Left ventricle myocardium inferior (tissue), 1 donor: ENCODE data around the gene XYLT1. TPM values are rescaled to one million over a fixed set of nuclear protein-coding genes. Genes with fewer than 3 reads are reported as not detected.

Experiments used
- DNase-seq: peaks from one replicate; pipeline ENCODE4 v3.0.0-alpha.2; 2020
- H3K27ac ChIP-seq: fragments of 200-600 bp; replicated peaks from 2 replicates; pipeline ENCODE4 v1.8.0; 2021
- H3K27me3 ChIP-seq: fragments of 200-600 bp; 2 replicates; pipeline ENCODE4 v1.8.0; 2021; ENCODE audit warnings: low read depth
- H3K36me3 ChIP-seq: fragments of 200-600 bp; 2 replicates; pipeline ENCODE4 v1.8.0; 2021
- H3K4me1 ChIP-seq: fragments of 200-600 bp; 2 replicates; pipeline ENCODE4 v1.8.0; 2021
- H3K4me3 ChIP-seq: fragments of 200-600 bp; 2 replicates; pipeline ENCODE4 v1.8.0; 2021; ENCODE audit warnings: mild to moderate bottlenecking, moderate library complexity
- H3K9me3 ChIP-seq: fragments of 200-600 bp; replicated peaks from 2 replicates; pipeline ENCODE4 v1.8.0; 2021
- intact Hi-C: fragments of 100-400 bp; cut with micrococcal nuclease; formaldehyde crosslinking; loops from one replicate; pipeline ENCODE4 v1.11.0; 2022
- total RNA-seq: library from RNA; stranded (reverse); fragmentation: NEBNext Ultra II Directional; extraction: Animal tissue kit (Norgen Biotek cat#: 25700); gene quantifications from one replicate; pipeline ENCODE4 v1.2.1, GENCODE V29; 2021
- TF ChIP-seq, protein P1 (sequence below): fragments of 200-600 bp; IDR thresholded peaks from 2 replicates; pipeline ENCODE4 v1.8.0; 2021; ENCODE audit warnings: antibody characterized with exemption, mild to moderate bottlenecking, borderline replicate concordance
- donor health status: DM: no; HTN: yes; CAD: no; lungs with severe emphysema.

Gene XYLT1
- total RNA-seq, 1 donor from 2014 or later, result 1.4 TPM

- DNase-seq, result no peak
- Histone ChIP-seq H3K4me1 (peaks cover 9% of the 10 kb centered on the region), H3K36me3 (no peaks in the 10 kb centered on the region), H3K4me3 (no peak overlapping the region), H3K27me3 (no peaks in the 10 kb centered on the region), H3K9me3 (no peaks in the 10 kb centered on the region), H3K27ac (no peak overlapping the region)
- intact Hi-C loops, result no loop called here
- TF ChIP-seq, protein P1, sequence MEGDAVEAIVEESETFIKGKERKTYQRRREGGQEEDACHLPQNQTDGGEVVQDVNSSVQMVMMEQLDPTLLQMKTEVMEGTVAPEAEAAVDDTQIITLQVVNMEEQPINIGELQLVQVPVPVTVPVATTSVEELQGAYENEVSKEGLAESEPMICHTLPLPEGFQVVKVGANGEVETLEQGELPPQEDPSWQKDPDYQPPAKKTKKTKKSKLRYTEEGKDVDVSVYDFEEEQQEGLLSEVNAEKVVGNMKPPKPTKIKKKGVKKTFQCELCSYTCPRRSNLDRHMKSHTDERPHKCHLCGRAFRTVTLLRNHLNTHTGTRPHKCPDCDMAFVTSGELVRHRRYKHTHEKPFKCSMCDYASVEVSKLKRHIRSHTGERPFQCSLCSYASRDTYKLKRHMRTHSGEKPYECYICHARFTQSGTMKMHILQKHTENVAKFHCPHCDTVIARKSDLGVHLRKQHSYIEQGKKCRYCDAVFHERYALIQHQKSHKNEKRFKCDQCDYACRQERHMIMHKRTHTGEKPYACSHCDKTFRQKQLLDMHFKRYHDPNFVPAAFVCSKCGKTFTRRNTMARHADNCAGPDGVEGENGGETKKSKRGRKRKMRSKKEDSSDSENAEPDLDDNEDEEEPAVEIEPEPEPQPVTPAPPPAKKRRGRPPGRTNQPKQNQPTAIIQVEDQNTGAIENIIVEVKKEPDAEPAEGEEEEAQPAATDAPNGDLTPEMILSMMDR, result no peak
Measured at GRCh38 chr16:17386229-17386628, 84.5 kb downstream of the XYLT1 start.

- H3K4me1 ChIP-seq, result peaks cover 9% of the 10 kb centered on the region
- TF ChIP-seq, protein P1, result no peak
- H3K9me3 ChIP-seq, result no peaks in the 10 kb centered on the region
- no peak overlapping the region for H3K27ac ChIP-seq
- no peak overlapping the region for H3K4me3 ChIP-seq
- intact Hi-C loops, result no loop called here
- no peaks in the 10 kb centered on the region for H3K27me3 ChIP-seq
- H3K36me3 ChIP-seq, result no peaks in the 10 kb centered on the region
- no peak for DNase-seq
Measured at GRCh38 chr16:17384471-17384870, 86.3 kb downstream of the XYLT1 start.

- Histone ChIP-seq H3K9me3 (no peaks in the 10 kb centered on the region), H3K27me3 (no peaks in the 10 kb centered on the region), H3K4me3 (no peak overlapping the region), H3K36me3 (no peaks in the 10 kb centered on the region), H3K27ac (no peak overlapping the region), H3K4me1 (peaks cover 22% of the 10 kb centered on the region)
- intact Hi-C loops, result no loop called here
- TF ChIP-seq, protein P1, result no peak
- no peak for DNase-seq
Measured at GRCh38 chr16:17382949-17383863, 87.6 kb downstream of the XYLT1 start.

- Histone ChIP-seq H3K4me1 (peaks cover 29% of the 10 kb centered on the region), H3K27me3 (no peaks in the 10 kb centered on the region), H3K9me3 (no peaks in the 10 kb centered on the region), H3K27ac (no peak overlapping the region), H3K36me3 (no peaks in the 10 kb centered on the region), H3K4me3 (no peak overlapping the region)
- DNase-seq, result no peak
- intact Hi-C loops, result no loop called here
- TF ChIP-seq, protein P1, result no peak
Measured at GRCh38 chr16:17382514-17382913, 88.2 kb downstream of the XYLT1 start.

- no peaks in the 10 kb centered on the region for H3K27me3 ChIP-seq
- H3K27ac ChIP-seq, result no peak overlapping the region
- no peak overlapping the region for H3K4me3 ChIP-seq
- TF ChIP-seq, protein P1, result no peak
- H3K36me3 ChIP-seq, result no peaks in the 10 kb centered on the region
- H3K4me1 ChIP-seq, result peaks cover 36% of the 10 kb centered on the region
- intact Hi-C loops, result no loop called here
- DNase-seq, result no peak
- H3K9me3 ChIP-seq, result no peaks in the 10 kb centered on the region
Measured at GRCh38 chr16:17381784-17382183, 89.0 kb downstream of the XYLT1 start.
